Smooth muscle cell (in vitro differentiated cells): ENCODE measurements around the gene DAZL. TPM values are rescaled to one million over a fixed set of nuclear protein-coding genes. Genes with fewer than 3 reads are reported as not detected.

Source experiments
- DNase-seq: peaks from one replicate; lab custom pipeline; 2025; ENCODE audit not compliant: unreplicated experiment; lab: John Stamatoyannopoulos, UW
- H2AFZ ChIP-seq: fragments of 200-600 bp; sonication (generic); 2 replicates; pipeline ENCODE4 v1.6.0; 2016; ENCODE audit warnings: antibody characterized with exemption, low read depth, mild to moderate bottlenecking
- H3F3A ChIP-seq: fragments of 200-600 bp; sonication (generic); 2 replicates; pipeline ENCODE4 v1.6.0; 2017; ENCODE audit warnings: antibody characterized with exemption, low read depth
- H3K27ac ChIP-seq: fragments of 200-600 bp; sonication (generic); 2 replicates; pipeline ENCODE4 v1.5.1; 2016; ENCODE audit warnings: low read depth, mild to moderate bottlenecking
- H3K27me3 ChIP-seq: fragments of 200-600 bp; sonication (generic); 2 replicates; pipeline ENCODE4 v1.6.1; 2016; ENCODE audit warnings: low read depth, mild to moderate bottlenecking
- H3K36me3 ChIP-seq: fragments of 200-600 bp; sonication (generic); 2 replicates; pipeline ENCODE4 v1.5.1; 2016; ENCODE audit warnings: low read depth
- H3K4me1 ChIP-seq: fragments of 200-600 bp; sonication (generic); 2 replicates; pipeline ENCODE4 v1.5.1; 2016; ENCODE audit warnings: low read depth
- H3K4me2 ChIP-seq: fragments of 200-600 bp; sonication (generic); 2 replicates; pipeline ENCODE4 v1.6.0; 2016; ENCODE audit warnings: mild to moderate bottlenecking
- H3K4me3 ChIP-seq: fragments of 200-600 bp; sonication (generic); 2 replicates; pipeline ENCODE4 v1.5.1; 2016; ENCODE audit warnings: mild to moderate bottlenecking
- H3K79me2 ChIP-seq: fragments of 200-600 bp; sonication (generic); 2 replicates; pipeline ENCODE4 v1.6.0; 2016; ENCODE audit warnings: low read depth, mild to moderate bottlenecking
- H3K9ac ChIP-seq: fragments of 200-600 bp; sonication (generic); 2 replicates; pipeline ENCODE4 v1.6.0; 2016; ENCODE audit warnings: low read depth
- H3K9me3 ChIP-seq: fragments of 200-600 bp; sonication (generic); replicated peaks from 2 replicates; pipeline ENCODE4 v1.5.1; 2016; ENCODE audit warnings: low read depth
- H4K20me1 ChIP-seq: fragments of 200-600 bp; sonication (generic); 2 replicates; pipeline ENCODE4 v1.6.0; 2016; ENCODE audit warnings: low read depth
- CTCF ChIP-seq: fragments of 200-600 bp; sonication (generic); IDR thresholded peaks from 2 replicates; pipeline ENCODE4 v1.5.1; 2017; ENCODE audit warnings: borderline replicate concordance, mild to moderate bottlenecking, antibody characterized with exemption; ENCODE audit not compliant: insufficient read depth, poor library complexity, severe bottlenecking
- WGBS: methylation state at CpG from one replicate; pipeline ENCODE4 v1.1.7; 2016; ENCODE audit warnings: low lambda C conversion rate; 5-methylcytosine and 5-hydroxymethylcytosine counted together
- polyA plus RNA-seq: library from polyadenylated mRNA; unstranded; fragments of >200 nt; fragmentation: Nextera tagmentation; extraction: Ambion mirVana; gene quantifications from 2 replicates; pipeline ENCODE4 v1.2.1, GENCODE V29; 2016
- total RNA-seq: library from RNA; depleted of rRNA; stranded (reverse); fragments of >200 nt; gene quantifications from 2 replicates; pipeline ENCODE4 v1.2.3, GENCODE V29; 2014

DAZL gene
- total and polyA plus RNA-seq, 2 experiments from 2014 or later, result not detected

GRCh38 chr3:16616083-16616482, 10.9 kb upstream of the DAZL start:
- no peak for DNase-seq
- Histone ChIP-seq H3K4me2 (no peak overlapping the region), H3K27ac (no peak overlapping the region), H3K27me3 (no peaks in the 10 kb centered on the region), H3K9ac (no peak overlapping the region), H3K4me1 (no peaks in the 10 kb centered on the region), H3F3A (no peaks in the 10 kb centered on the region), H4K20me1 (no peaks in the 10 kb centered on the region), H2AFZ (no peak overlapping the region), H3K4me3 (no peak overlapping the region), H3K79me2 (no peaks in the 10 kb centered on the region), H3K9me3 (no peaks in the 10 kb centered on the region), H3K36me3 (no peaks in the 10 kb centered on the region)
- 85% methylated on average over 4 of the region's 4 CpGs for WGBS
- TF ChIP-seq CTCF, result no peak

DNA sequence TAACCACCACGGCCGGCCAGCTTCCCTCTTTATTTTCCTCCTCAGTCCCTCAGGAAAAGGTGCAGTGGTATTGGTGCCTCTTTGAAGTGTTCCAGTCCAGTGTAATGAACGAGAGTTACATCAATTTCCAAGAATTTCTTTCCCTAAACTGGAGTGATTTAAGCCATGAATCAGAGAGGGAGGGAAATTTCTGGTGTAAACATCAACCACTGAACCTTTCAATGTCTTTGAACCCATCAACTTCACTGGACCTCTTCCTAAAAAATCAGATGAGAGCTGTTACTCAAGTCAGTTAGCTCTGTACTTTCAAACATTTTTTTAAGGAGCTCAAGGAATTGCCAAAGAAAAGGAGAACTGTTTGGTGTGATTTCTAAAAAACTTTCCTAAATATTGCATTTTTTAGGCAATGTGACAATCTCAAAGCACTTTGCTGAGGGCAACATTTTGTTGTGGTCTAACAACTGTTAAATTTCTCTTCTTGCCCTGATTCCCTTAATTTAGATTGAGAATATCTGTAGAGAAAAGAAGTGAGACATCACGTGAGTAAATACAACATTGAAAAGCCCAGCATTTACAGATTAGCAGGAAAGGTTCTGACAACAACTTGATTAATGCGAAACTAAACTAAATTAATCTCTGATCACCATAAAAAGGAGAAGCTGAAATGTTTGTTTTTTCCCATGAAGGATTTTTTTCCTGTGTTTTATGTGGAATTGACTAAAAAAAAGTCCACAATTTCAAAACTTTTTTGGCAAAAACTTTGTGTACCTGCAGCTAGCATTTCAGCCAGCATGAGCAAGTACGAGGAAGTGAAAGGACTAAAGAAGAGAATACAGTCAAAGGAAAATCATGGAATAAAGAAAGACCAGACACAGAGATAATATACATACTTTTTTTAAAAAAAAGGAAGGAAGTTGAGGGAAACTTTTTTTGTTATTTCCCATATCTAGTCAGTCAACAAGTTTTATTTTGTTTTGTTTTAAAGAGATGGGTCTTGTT, 9.1 kb upstream of the DAZL start:
- Histone ChIP-seq H3K36me3 (no peaks in the 10 kb centered on the region), H3K9me3 (no peaks in the 10 kb centered on the region), H3K27me3 (no peaks in the 10 kb centered on the region), H3F3A (no peaks in the 10 kb centered on the region), H3K4me1 (no peaks in the 10 kb centered on the region), H3K79me2 (no peaks in the 10 kb centered on the region), H2AFZ (no peak overlapping the region), H4K20me1 (no peaks in the 10 kb centered on the region), H3K9ac (no peak overlapping the region), H3K4me2 (no peak overlapping the region), H3K4me3 (no peak overlapping the region), H3K27ac (no peak overlapping the region)
- 82% methylated on average over 6 of the region's 6 CpGs for WGBS
- no peak for TF ChIP-seq CTCF
- DNase-seq, result no peak

DNA sequence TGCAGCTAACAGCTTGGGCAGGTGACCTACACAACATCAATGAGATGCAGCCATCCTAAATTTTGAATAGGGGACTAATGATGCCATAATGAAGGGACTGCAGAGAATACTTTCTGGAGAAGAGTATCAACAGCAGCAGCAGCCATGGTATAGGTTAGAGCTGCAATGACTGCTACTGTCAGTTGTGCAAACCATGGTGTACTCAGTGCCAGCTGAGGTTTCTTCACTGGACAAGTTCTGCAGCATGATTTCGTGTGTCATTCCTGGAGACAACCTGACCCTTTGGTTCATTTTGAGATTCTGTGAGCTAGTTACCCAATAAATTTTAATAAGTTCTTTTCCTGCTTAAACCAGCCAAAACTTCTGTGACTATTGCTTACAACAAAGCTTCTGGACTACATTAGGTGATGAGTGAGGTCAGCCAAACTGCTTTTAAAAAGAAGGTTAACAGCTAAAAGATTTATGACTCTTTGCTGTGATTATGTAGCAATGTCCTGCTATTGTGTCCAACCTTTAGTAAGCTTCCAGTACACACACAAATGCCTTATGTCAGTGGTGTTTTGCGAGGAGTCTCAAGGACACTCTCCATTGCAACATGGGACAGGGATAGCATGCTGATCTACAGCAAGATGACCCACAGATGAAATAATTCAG, 4.8 kb upstream of the DAZL start:
- Histone ChIP-seq H3K4me3 (no peak overlapping the region), H3K27ac (no peak overlapping the region), H3K4me1 (peaks cover 3% of the 10 kb centered on the region), H3K36me3 (no peaks in the 10 kb centered on the region), H3K27me3 (no peaks in the 10 kb centered on the region), H3K79me2 (no peaks in the 10 kb centered on the region), H3K4me2 (no peak overlapping the region), H3F3A (no peaks in the 10 kb centered on the region), H3K9me3 (no peaks in the 10 kb centered on the region), H4K20me1 (no peaks in the 10 kb centered on the region), H3K9ac (no peak overlapping the region), H2AFZ (no peak overlapping the region)
- WGBS, result 66% methylated on average over 2 of the region's 2 CpGs
- no peak for DNase-seq
- TF ChIP-seq CTCF, result no peak
